Epithelial cell of esophagus (primary cell): ENCODE data around the gene CCDC33.

Experiments
- DNase-seq: peaks from one replicate; pipeline ENCODE4 v3.0.0; 2010; ENCODE audit warnings: low read depth
- H3K4me3 ChIP-seq: 2 replicates; pipeline ENCODE4 v1.5.1; 2011; ENCODE audit warnings: mild to moderate bottlenecking, low read length, control low read depth
- TF ChIP-seq, protein P1 (sequence below): IDR thresholded peaks from 2 replicates; pipeline ENCODE4 v1.5.1; 2011; ENCODE audit warnings: low read depth, mild to moderate bottlenecking, low read length, control low read depth, inconsistent platforms; ENCODE audit not compliant: insufficient read depth; ENCODE audit errors: missing control alignments

Gene CCDC33

DNA sequence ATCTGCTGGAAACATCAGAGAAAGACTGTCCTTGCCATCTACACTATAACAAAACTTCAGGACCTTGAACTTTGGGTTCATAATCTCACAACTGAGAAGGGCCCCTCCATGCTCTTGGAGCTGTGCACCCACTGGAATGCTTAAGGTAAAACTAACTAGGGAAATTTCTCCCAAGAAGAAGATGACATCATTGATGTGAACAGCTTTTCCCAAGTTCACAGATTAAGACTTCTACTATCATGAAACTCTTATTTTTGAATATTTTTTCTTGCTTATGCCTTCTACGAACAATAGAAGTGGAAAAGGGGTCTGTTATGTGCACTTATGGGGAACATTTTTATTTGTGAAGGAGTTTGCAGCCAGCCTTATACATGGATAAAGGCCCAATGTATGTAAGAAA, 126.4 kb downstream of the CCDC33 start:
- TF ChIP-seq, protein P1, sequence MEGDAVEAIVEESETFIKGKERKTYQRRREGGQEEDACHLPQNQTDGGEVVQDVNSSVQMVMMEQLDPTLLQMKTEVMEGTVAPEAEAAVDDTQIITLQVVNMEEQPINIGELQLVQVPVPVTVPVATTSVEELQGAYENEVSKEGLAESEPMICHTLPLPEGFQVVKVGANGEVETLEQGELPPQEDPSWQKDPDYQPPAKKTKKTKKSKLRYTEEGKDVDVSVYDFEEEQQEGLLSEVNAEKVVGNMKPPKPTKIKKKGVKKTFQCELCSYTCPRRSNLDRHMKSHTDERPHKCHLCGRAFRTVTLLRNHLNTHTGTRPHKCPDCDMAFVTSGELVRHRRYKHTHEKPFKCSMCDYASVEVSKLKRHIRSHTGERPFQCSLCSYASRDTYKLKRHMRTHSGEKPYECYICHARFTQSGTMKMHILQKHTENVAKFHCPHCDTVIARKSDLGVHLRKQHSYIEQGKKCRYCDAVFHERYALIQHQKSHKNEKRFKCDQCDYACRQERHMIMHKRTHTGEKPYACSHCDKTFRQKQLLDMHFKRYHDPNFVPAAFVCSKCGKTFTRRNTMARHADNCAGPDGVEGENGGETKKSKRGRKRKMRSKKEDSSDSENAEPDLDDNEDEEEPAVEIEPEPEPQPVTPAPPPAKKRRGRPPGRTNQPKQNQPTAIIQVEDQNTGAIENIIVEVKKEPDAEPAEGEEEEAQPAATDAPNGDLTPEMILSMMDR, result no peak
- DNase-seq, result no peak
- no peak overlapping the region for H3K4me3 ChIP-seq

GRCh38 chr15:74364936-74365597, 128.9 kb downstream of the CCDC33 start:
- no peak for DNase-seq
- TF ChIP-seq, protein P1, result no peak
- H3K4me3 ChIP-seq, result no peak overlapping the region

DNA sequence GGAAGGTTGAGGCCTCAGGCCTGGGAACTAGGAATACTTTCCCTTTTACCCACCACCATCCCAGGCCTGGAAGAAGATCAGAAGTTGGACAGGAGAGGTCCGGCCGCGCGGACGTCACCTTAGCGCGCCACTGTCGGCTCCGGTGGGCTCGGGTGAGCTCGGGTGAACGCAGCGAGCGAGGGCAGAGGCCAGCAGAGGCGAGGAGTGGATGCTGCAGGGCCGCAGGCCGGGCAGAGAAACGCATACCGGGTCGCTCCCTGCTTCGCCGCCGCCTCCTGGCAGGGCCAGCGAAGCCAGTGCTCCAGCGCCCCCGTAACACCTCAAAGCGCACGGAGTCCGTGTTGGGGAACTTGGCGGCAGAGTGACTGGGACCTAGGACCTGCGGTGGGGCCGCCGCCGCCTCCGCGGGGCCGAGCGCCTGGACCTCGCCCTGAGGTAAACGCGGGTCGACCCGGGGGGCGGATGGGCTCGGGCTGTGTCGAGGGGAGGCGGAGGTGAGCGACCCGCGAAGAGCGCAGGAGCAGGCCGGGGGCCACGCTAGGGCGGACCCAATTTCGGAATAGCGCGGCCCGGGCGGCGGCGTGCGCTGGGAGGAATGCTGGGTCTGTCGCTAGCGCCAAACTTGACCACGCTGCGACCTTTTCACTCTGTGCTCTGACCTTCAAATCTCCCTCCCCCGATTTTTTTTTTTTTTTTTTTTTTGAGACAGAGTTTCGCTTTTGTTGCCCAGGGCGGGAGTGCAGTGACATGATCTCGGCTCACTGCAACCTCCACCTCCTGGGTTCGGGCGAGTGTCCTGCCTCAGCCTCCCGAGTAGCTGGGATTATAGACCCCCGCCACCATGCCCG, 129.7 kb downstream of the CCDC33 start:
- TF ChIP-seq, protein P1, result no peak
- DNase-seq, result no peak
- peak overlapping the region; percentile 33 for H3K4me3 ChIP-seq

DNA sequence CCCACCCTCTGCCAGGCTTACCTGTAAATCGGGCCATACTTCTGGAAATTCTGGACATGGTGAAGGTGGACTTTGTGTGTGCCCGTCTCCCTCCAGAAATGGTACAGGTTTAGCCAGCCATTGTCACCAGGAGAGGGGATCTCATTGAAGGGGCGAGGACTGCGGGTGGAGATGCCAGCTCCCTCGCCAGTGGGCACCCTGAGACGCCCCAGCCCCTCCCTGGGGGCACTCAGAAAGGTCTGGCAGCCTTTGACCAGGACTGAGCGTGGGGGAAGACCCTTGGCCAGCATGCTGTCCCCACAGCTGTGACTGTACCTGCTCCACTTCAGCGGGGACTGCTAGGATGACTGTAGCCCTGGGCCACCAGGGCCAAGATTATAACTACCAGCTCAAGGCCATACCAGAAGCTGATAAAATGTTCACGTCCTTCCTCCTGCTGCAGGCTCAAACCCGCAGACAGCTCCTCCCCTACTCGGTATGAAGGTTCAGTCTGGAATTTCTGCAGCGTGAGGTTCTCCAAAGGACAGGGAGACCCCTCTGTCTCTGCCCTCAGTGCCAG, 131.2 kb downstream of the CCDC33 start, which contains the start of gene CYP11A1:
Gene CYP11A1, minus strand, starts transcription at position 351 of the 559 bp plus-strand sequence. Its CDS starts 61 bp downstream, at position 290.
- no peak within 1 kb of the TSS for H3K4me3 ChIP-seq
- no peak for DNase-seq
- TF ChIP-seq, protein P1, result no peak

GRCh38 chr15:74368121-74368520, 132.0 kb downstream of the CCDC33 start:
- H3K4me3 ChIP-seq, result no peak overlapping the region
- no peak for DNase-seq
- TF ChIP-seq, protein P1, result no peak

DNA sequence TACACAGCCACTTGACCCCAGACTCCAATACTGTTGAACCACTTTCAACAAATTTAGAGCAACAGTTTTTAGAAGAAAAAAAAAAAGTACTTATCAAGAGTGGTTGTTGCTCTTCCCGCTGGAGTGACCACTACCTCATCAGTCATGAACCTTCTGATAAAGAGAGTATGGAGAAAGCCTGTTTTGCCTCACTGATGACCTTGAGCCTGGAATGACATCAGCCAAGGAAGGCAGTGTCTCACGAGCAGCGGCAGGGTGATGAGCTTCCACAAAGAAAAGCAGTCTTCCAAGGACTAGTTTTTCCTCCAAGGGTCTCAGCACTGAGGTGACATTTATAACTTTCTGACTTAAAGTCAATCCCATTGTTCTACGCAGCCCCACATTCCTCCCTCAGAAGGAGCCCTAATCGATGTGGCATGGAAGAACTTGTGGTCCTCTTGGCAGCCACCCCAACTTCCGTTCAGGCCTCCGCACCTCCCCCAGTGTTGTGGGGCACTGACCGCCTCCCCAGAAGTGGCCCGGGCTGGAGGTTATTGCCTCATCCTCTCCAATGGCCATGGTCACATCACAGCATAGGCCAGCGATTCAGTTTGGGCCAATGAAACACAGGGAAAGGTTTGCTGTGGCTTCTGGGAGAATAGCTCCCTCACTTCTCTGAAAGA, 133.1 kb downstream of the CCDC33 start:
- no peak overlapping the region for H3K4me3 ChIP-seq
- TF ChIP-seq, protein P1, result no peak
- no peak for DNase-seq
